Measurements from ENCODE around the gene NKAPD1. TPM values are rescaled to one million over a fixed set of nuclear protein-coding genes. Genes with fewer than 3 reads are reported as not detected.

Gene NKAPD1
- total and polyA plus RNA-seq, 2 donors (not counting 1 experiment from before 2014, with no cell fraction given): 4.5 to 22.8 TPM

GRCh38 chr11:112128483-112129121 lies 54.5 kb downstream of the NKAPD1 start:
- no peaks in the 10 kb centered on the region for H3K4me1 Mint-ChIP-seq

GRCh38 chr11:112129656-112130055 lies 55.6 kb downstream of the NKAPD1 start:
- DNase-seq (no peak), ATAC-seq (ENCODE audit: low read depth) (no peak)
- no peaks in the 10 kb centered on the region for H3K27me3 Mint-ChIP-seq
- Histone ChIP-seq H4K20me1 (ENCODE audit: control insufficient read depth, insufficient read depth, low read length, poor library complexity, severe bottlenecking) (no peaks in the 10 kb centered on the region), H3K9ac (ENCODE audit: low read length) (no peak overlapping the region), H3K79me2 (ENCODE audit: control insufficient read depth, insufficient read depth, low read length) (no peaks in the 10 kb centered on the region), H3K4me3 (ENCODE audit: control extremely low read depth in 1 of 5, extremely low read depth in 1 of 5, insufficient read depth in 1 of 5, low read depth in 2 of 5, low read length in 4 of 5) (no peak overlapping the region), H3K4me2 (replicated peaks; ENCODE audit: low read depth, low read length, poor library complexity, severe bottlenecking) (no peak overlapping the region), H2AFZ (ENCODE audit: insufficient read depth, low read depth, low read length, poor library complexity, severe bottlenecking) (no peak overlapping the region), H3K27ac (ENCODE audit: low read length in 2 of 2) (no peak overlapping the region), H3K36me3 (replicated peaks in 1 of 2; ENCODE audit: control extremely low read depth in 1 of 2, control insufficient read depth in 1 of 2, extremely low read depth in 1 of 2, insufficient read depth in 2 of 2, low read length in 1 of 2) (no peaks in the 10 kb centered on the region), H3K27me3 (replicated peaks in 1 of 4; ENCODE audit: control extremely low read depth in 1 of 4, control insufficient read depth in 3 of 4, insufficient read depth in 4 of 4, low read length in 3 of 4) (no peaks in the 10 kb centered on the region), H3K4me1 (ENCODE audit: control insufficient read depth in 2 of 2, insufficient read depth in 2 of 2, low read length in 2 of 2) (no peaks in the 10 kb centered on the region), H3K9me3 (ENCODE audit: control extremely low read depth in 1 of 3, control insufficient read depth in 2 of 3, insufficient read depth in 1 of 3, low read length in 2 of 3) (no peaks in the 10 kb centered on the region)
- no peaks in the 10 kb centered on the region for H3K9me3 Mint-ChIP-seq (ENCODE audit: insufficient read depth)
- no peak overlapping the region for H3K4me3 Mint-ChIP-seq
- intact Hi-C loops (cut with micrococcal nuclease): no loop called here
- no peaks in the 10 kb centered on the region for H3K4me1 Mint-ChIP-seq
- POLR2A ChIA-PET: no interaction called here
- H3K27ac Mint-ChIP-seq: no peak overlapping the region
- no peak for TF ChIP-seq EZH2 (IDR thresholded peaks at IDR 0.05; ENCODE audit: borderline replicate concordance, insufficient read depth, low read depth, low read length, poor library complexity, severe bottlenecking)
- no peak for TF ChIP-seq CTCF (IDR thresholded peaks at IDR 0.05)
- CTCF ChIA-PET: no interaction called here
- WGBS (ENCODE audit: insufficient coverage): 47% methylated on average over 5 of the region's 5 CpGs

More at GRCh38 chr11:112128483-112129121, 54.5 kb downstream of the NKAPD1 start:
- no peaks in the 10 kb centered on the region for H4K20me1 ChIP-seq (ENCODE audit: control insufficient read depth, insufficient read depth, low read length, poor library complexity, severe bottlenecking)
- H2AFZ ChIP-seq (ENCODE audit: insufficient read depth, low read depth, low read length, poor library complexity, severe bottlenecking): no peak overlapping the region
- H3K4me3 Mint-ChIP-seq: no peak overlapping the region
- no peak overlapping the region for H3K4me2 ChIP-seq (replicated peaks; ENCODE audit: low read depth, low read length, poor library complexity, severe bottlenecking)
- no peaks in the 10 kb centered on the region for H3K9me3 ChIP-seq (ENCODE audit: control extremely low read depth in 1 of 3, control insufficient read depth in 2 of 3, insufficient read depth in 1 of 3, low read length in 2 of 3)
- no peak for ATAC-seq (ENCODE audit: low read depth)
- no peaks in the 10 kb centered on the region for H3K27me3 Mint-ChIP-seq
- H3K79me2 ChIP-seq (ENCODE audit: control insufficient read depth, insufficient read depth, low read length): no peaks in the 10 kb centered on the region
- no peak for DNase-seq
- no peak overlapping the region for H3K4me3 ChIP-seq (ENCODE audit: control extremely low read depth in 1 of 5, extremely low read depth in 1 of 5, insufficient read depth in 1 of 5, low read depth in 2 of 5, low read length in 4 of 5)
- no peak overlapping the region for H3K9ac ChIP-seq (ENCODE audit: low read length)
- no peaks in the 10 kb centered on the region for H3K27me3 ChIP-seq (replicated peaks in 1 of 4; ENCODE audit: control extremely low read depth in 1 of 4, control insufficient read depth in 3 of 4, insufficient read depth in 4 of 4, low read length in 3 of 4)
- no peaks in the 10 kb centered on the region for H3K9me3 Mint-ChIP-seq (ENCODE audit: insufficient read depth)
- WGBS (ENCODE audit: insufficient coverage): 87% methylated on average over 2 of the region's 3 CpGs
- TF ChIP-seq EZH2 (IDR thresholded peaks at IDR 0.05; ENCODE audit: borderline replicate concordance, insufficient read depth, low read depth, low read length, poor library complexity, severe bottlenecking) (no peak), CTCF (IDR thresholded peaks at IDR 0.05) (no peak)
- CTCF ChIA-PET: no interaction called here
- POLR2A ChIA-PET: no interaction called here
- no peak overlapping the region for H3K27ac ChIP-seq (ENCODE audit: low read length in 2 of 2)
- intact Hi-C loops (cut with micrococcal nuclease): no loop called here
- H3K27ac Mint-ChIP-seq: no peak overlapping the region
- no peaks in the 10 kb centered on the region for H3K36me3 ChIP-seq (replicated peaks in 1 of 2; ENCODE audit: control extremely low read depth in 1 of 2, control insufficient read depth in 1 of 2, extremely low read depth in 1 of 2, insufficient read depth in 2 of 2, low read length in 1 of 2)
- no peaks in the 10 kb centered on the region for H3K4me1 ChIP-seq (ENCODE audit: control insufficient read depth in 2 of 2, insufficient read depth in 2 of 2, low read length in 2 of 2)
